ENCODE measurements around the gene RRM1. TPM values are rescaled to one million over a fixed set of nuclear protein-coding genes. Genes with fewer than 3 reads are reported as not detected.
"Not testable (repeated sequence)": the region's sequence is repeated elsewhere in the genome, so short reads cannot be mapped to it uniquely, and the experiment has no call there.

Gene RRM1
- total RNA-seq, 1 donor from 2014 or later: 41.0 TPM

DNA sequence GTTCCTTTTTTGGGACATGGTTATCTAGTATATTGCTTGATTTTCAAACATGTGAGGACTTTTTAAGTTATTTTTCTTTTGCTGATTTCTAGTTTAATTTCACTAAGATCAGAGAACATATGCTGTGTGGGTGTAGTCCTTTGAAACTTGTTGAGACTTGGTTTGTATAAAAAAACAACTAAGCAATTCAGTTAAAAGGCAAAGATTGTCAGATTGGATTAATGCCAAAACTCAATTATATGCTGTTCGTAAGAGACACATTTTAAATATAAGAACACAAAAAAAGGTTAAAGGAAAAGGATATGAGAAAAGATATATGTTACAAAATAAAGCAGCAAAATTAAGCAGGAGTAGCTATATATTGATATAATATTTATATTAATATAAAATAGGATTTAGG is 17.8 kb upstream of the RRM1 start:
- DNase-seq (ENCODE audit: low read depth): no peak

- DNase-seq (ENCODE audit: low read depth): no peak
Observed at GRCh38 chr11:4083198-4083597, 11.4 kb upstream of the RRM1 start.

GRCh38 chr11:4084406-4085125 is 10.0 kb upstream of the RRM1 start:
- no peak for DNase-seq (ENCODE audit: low read depth)

GRCh38 chr11:4085575-4085974 is 9.0 kb upstream of the RRM1 start:
- no peak for DNase-seq (ENCODE audit: low read depth)

DNA sequence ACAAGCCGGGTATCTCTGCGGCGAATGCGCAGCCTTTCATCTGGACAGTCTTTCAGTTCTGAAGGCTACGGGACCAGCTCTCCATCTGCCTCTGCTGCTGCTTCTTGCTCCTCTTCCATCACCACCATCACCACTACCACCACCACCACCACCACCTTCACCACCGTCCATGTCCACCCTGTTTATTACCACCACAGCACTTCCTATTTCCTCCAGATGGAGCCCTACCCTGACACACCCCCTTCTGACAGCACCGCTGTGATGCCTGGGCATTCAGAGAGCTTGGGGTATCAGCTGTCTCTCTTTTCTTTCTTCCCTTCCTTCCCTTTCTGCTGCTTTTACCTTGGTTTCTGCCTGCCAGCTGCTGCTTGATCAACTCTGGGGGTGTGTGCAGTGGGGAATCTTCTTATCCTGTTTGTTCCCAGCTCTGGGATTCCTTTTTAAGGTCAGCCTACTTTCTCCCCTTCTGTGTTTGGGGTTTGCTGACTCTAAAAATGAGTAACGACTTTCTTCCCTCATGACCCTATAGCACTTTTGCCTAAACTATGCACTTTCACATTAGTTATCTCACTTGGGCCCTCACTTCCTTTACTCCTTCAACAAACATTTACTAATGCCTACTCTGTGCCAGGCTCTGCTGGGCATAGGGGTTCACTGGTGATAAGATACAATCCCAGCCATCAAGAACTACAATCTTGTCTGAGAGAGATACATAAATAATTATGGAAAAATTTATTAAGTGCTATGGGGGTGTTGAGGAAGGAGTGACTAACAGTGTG is 7.8 kb upstream of the RRM1 start:
- DNase-seq (ENCODE audit: low read depth): no peak

- DNase-seq (ENCODE audit: low read depth): no peak
Observed at GRCh38 chr11:4087551-4087950, 7.0 kb upstream of the RRM1 start.

DNA sequence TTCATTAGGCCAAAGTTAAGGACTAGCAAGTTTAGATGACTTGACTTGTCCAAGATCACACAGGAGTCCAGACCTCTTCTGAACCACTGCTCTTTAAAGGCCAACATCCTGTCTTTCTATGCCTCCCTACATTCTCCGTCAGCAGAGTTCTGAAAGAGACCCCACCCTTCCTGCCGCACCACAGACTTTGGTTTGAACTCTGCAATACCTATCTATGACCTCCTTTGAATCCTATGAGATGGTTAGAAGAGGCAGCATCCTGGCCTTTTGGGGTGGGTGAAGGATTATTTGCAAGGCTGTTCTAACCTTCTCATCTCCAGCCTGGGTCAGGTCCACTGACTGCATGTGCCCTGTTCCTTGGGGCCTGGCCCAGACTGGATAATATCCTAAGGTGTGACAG is 4.3 kb upstream of the RRM1 start:
- no peak for DNase-seq (ENCODE audit: low read depth)

DNA sequence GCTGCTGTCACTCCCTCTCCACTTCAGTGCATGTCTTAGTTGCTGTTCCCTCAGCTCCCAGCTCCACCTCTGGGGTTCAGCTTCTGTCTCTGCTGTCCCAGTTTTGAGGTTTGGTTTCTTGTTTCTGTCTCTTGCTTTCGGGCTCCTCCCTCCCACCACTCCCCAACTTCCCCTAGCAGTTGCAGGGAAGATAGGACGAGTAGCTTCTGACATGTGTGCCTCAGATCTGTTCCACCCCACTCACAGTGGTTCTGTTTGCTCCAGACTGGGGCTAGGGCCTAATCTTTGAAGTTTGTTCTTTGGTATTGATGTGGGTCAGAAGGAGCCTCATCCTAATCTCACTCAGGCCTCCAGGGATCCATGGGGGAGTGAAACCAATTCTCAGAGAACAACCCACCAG is 2.6 kb upstream of the RRM1 start:
- no peak for DNase-seq (ENCODE audit: low read depth)

DNA sequence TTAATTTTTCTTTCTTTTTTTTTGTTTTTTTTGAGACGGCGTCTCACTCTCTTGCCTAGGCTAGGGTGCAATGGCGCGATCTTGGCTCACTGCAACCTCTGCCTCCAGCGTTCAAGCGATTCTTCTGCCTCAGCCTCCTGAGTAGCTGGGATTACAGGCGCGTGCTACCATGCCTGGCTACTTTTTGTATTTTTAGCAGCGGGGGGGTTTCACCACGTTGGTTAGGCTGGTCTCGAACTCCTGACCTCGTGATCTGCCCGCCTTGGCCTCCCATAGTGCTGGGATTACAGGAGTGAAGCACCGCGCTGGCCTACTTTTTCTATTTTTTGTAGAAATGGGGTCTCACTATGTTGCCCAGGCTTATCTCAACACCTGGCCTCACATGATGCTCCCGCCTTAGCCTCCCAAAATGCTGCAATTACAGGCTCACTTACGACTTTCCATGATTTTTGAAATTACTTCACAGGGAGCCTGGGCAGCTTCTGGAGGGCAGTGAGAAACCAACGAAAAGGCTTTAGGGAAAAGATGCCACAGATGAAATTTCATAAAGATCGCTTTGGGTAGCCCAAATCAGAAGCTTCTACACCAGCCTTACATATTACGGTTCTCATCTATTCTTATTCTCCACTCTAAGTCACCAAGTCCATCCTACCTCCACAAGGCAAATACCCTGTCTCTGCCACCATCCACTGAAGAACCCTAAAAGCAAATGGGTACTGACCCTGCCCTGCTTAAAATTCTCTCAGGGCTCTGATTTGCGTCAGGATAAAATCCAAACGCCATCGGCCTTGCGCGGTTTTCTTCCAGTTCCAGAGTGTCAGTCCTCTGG is 866 bp upstream of the RRM1 start:
- no peak for DNase-seq (ENCODE audit: low read depth)

- DNase-seq (ENCODE audit: low read depth): peak; percentile 67
Observed at GRCh38 chr11:4095509-4096230, 1.1 kb downstream of the RRM1 start.

GRCh38 chr11:4098026-4098621 is 3.5 kb downstream of the RRM1 start:
- no peak for DNase-seq (ENCODE audit: low read depth)

- no peak for DNase-seq (ENCODE audit: low read depth)
Observed at GRCh38 chr11:4102711-4103110, 8.1 kb downstream of the RRM1 start.

GRCh38 chr11:4103269-4103668 is 8.7 kb downstream of the RRM1 start:
- DNase-seq (ENCODE audit: low read depth): no peak

DNA sequence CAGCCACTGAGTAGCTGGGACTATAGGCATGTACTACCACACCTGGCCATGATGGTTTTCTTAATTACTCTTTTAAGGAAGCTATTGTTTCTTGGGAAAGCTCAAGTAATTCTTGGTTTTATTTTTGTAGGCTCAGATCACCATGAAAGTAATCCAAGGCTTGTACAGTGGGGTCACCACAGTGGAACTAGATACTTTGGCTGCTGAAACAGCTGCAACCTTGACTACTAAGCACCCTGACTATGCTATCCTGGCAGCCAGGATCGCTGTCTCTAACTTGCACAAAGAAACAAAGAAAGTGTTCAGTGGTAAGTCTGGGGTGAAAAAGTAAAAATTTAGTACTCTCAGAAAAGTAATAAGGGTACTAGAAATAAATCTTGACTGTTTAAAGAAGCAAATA is 11.3 kb downstream of the RRM1 start:
- no peak for DNase-seq (ENCODE audit: low read depth)

DNA sequence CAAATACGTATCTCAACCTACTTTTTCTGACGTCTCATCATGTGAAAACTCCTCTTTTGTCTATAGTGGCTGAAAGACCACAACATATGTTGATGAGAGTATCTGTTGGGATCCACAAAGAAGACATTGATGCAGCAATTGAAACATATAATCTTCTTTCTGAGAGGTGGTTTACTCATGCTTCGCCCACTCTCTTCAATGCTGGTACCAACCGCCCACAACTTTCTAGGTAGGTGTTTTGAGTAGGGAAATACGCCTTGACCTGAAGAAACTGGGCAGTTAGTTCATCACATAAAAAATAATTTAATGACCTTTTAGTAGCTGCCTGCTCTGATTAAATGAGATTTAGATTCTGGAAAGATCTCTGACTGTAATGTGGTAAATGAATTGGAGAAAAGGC is 17.2 kb downstream of the RRM1 start:
- no peak for DNase-seq (ENCODE audit: low read depth)

DNA sequence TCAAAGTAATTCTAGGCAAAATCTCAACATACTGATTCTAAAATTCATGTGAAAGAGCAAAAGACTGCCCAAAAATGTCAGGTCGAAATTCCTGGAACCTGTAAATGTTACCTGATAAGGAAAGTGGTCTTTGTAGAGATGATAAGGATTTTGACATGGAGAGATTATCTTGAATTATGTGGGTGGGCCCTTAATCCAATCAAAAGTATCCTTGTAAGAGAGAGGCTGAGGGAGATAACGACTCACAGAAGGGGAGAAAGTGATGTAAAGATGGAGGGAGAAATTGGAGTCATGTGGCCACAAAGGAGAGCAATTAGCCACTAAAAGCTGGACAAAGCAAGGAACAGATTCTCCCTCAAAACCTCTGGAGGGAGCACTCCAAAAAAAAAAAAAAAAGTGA is 20.5 kb downstream of the RRM1 start:
- no peak for DNase-seq (ENCODE audit: low read depth)

DNA sequence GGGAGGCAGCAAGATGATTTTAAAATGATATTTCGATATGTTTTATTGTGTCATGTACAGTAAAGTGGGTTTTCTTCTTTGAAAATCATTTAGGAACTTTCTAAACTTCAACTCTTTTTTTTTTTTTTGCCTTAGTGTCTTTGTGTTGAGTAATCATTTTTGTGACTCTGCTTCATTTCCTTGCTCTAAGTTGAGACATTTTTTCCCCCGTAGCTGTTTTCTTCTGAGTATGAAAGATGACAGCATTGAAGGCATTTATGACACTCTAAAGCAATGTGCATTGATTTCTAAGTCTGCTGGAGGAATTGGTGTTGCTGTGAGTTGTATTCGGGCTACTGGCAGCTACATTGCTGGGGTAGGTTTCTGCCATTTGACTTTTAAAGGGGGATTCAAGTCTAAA is 23.5 kb downstream of the RRM1 start:
- DNase-seq (ENCODE audit: low read depth): no peak

DNA sequence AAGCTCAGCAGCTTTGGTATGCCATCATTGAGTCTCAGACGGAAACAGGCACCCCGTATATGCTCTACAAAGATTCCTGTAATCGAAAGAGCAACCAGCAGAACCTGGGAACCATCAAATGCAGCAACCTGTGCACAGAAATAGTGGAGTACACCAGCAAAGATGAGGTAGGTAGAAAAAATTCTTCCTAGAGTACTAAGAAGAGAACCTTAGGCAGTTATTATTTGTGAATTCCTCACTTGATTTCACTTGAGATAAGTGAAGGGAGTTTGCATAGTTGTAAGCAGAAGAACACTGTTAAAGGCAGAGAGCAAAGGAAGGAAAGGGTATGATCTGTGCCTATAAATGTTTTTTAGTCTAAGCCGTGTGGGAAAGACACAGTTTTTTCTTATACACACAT is 28.6 kb downstream of the RRM1 start:
- no peak for DNase-seq (ENCODE audit: low read depth)

- DNase-seq (ENCODE audit: low read depth): peak; percentile 22
Observed at GRCh38 chr11:4125141-4125540, 30.5 kb downstream of the RRM1 start.

DNA sequence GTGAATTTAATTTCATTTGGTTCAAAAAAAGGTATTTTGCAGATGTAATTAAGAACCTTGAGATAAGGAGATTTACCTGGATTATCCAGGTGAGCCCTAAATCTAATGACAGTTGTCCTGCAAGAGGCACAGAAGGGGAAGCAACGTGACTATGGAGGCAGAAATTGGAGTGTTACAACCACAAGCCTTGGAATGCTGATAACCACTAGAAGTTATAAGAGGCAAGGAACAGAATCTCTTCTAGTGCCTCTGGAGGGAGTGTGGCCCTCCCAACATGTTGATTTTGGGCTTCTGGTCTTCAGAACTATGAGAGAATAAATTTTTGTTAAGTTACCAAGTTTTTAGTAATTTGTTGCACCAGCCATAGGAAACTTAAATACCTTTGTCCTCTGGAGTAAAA is 32.8 kb downstream of the RRM1 start:
- DNase-seq (ENCODE audit: low read depth): no peak

- DNase-seq (ENCODE audit: low read depth): not testable (repeated sequence)
Observed at GRCh38 chr11:4130219-4130618, 35.6 kb downstream of the RRM1 start.

DNA sequence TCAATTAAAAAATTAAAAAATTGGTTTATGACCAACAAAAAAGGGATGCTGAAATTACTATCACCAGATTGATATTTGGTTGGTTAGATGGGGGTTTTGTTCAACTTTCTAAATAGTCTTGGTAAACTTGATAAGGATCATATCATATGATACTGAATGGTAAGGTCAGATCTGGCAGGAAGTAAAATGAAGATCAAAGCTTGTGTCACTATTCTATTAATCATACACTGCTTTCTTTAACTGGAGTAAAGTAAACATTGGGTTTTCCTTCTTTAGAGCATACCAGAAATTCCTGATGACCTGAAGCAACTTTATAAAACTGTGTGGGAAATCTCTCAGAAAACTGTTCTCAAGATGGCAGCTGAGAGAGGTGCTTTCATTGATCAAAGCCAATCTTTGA is 40.2 kb downstream of the RRM1 start:
- DNase-seq (ENCODE audit: low read depth): peak; percentile 91
